ENCODE measurements around the gene CD28.

DNA sequence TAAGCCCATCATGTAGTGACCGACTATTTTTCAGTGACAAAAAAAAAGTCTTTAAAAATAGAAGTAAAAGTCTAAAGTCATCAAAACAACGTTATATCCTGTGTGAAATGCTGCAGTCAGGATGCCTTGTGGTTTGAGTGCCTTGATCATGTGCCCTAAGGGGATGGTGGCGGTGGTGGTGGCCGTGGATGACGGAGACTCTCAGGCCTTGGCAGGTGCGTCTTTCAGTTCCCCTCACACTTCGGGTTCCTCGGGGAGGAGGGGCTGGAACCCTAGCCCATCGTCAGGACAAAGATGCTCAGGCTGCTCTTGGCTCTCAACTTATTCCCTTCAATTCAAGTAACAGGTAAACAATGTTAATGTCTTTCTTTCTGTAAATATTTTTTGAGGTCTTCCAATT, at the start of gene CD28:
- TF ChIP-seq CTCF (IDR thresholded peaks at IDR 0.05; ENCODE audit: poor library complexity, severe bottlenecking) (no peak), RAD21 (conservative IDR thresholded peaks at IDR 0.05) (no peak), POLR2AphosphoS5 (IDR thresholded peaks at IDR 0.05) (no peak), REST (IDR thresholded peaks at IDR 0.05; ENCODE audit: borderline replicate concordance) (no peak), EP300 (conservative IDR thresholded peaks at IDR 0.05; ENCODE audit: poor library complexity, severe bottlenecking) (no peak), EZH2 (IDR thresholded peaks at IDR 0.05; ENCODE audit: borderline replicate concordance, insufficient read depth, low read length, poor library complexity, severe bottlenecking) (no peak)

Measured in neural cell (in vitro differentiated cells).